EL (cell line): Measurements from ENCODE around the gene PPP4C.

Experiments
- DNase-seq: peaks from one replicate; pipeline ENCODE4 v3.0.0-alpha.2; 2016

Gene PPP4C

DNA sequence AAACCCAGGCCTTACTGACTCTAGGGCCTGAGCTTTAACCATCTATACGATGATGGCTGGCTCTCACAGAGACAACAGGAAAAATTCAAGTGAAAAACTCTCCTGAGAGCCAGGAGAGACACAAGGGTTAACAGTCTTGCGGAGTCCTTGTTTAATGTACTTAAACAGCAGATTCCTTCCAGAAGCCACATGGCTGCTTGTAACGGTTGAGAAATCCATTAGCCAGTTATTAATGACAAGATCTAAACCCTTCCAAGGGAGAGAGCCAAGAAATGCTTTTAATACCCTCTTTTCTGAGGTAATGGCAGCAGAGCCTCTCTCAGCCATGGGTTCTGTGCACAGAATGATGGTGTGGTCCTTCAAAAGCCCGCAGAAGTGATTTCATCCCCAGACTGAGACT, 15.4 kb upstream of the PPP4C start:
- DNase-seq = no peak

DNA sequence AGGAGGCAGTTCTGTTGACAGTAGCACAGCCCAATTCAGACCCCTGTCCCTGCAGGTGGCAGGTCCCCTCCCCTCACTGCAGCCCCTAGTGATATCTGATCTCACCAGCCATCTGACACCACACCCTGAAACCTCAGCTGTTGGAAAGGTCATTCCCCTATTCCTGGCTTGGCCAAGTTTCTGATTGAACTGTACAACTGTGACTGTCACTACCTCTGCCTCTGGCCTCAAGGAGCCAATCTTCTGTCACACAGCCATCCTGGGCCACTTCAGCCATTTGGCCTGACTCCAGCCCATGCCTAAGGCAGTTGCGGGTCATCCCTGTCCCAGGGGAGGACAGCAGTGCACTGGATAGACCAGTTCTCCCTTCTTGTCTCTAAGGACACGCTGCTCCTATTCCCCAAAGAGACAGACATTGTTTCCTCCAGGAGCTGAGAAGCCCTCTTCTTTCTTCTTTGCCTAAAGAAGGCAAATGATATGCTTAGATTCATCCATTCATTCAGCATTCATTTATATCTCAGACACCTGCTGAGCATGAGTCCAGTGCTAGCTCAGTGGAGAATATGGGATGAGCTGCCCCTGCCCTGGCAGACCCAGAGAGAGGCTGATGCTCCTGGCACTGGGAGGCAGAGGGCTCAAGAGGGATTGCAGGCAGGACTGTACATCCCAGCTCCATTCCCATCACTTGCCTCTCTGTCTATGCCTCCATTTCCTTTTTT, 14.8 kb upstream of the PPP4C start:
- DNase-seq = no peak

DNA sequence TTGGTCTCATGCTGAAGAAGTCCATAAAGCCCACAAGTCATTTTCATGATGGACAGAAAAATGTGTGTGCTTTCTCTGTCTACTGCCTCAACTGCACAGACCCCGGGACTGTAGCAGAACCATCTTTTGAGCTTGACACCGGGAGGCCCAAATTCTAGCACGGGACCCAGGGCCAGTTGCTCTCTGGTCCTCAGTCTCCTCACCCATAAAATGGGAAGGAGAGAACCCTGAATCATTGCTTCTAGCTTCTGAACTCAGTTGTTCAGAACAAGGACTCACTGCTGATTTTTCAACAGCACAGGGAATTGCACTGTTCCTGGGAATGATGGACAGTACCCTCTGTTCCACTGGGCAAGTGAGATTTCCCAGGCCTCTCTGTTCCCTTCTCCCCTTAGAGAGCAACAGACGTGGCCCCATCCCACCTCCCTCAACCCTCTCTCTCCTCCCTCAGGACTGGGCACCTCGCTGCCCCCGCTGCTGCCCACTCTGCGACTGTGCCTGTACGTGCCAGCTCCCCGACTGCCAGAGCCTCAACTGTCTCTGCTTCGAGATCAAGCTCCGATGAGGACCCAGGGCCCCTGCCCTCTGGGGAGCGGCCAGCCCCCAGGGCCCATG, 12.4 kb upstream of the PPP4C start:
- no peak for DNase-seq

DNA sequence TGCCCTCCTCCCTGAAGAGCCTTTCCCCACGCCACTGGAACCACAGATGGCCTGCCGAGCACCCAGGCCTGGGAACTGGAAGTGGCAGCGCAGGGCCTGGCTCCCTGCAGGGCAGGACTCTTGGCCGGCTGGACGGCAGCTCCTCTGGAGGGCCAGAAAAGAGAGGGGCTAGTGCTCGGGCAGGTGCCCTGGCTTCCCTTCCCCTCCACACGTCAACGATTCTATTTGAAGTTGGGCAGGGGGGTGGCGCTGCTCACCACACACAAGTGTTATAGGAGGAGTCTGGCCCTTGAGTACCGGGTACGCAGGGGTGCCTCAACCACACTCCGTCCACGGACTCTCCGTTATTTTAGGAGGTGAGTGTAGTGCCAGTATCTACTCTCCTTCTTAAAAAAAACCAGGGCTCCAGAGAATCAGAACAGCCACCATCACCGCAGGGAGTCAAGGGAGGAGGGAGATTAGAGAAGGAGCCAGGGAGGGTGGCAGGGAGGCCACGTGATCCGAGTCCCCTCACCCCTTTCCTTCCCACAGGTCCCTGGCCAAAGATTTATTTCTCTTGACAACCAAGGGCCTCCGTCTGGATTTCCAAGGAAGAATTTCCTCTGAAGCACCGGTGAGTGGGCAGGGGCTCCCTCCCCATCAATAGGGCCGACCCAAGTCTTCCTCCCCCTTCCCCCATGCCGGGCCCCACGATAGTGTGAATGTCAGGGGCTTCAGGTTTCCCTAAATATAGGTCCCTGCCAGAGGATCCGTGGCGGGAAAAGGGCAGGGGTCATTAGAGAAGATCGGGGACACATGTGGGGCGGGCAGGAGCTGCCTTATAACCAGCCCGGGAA, 11.7 kb upstream of the PPP4C start:
- DNase-seq = no peak

DNA sequence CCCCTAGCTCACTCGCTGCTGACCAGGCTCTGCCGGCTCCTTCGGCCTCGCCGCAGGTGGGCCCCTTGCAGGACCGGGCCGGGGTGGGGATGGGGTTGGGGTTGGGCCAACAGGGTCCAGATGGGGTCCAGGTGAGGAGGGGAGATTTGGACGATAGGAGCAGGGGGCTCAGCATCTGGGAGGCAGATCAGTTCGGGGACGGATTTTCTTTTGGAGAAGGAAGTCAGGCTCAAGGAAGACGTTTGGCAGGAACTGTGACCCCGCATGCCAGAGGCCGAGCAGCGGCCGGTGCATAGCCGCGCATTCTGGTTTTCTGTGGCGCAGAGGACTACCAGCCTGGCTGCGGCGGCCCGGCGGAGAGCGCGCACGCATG, 11.1 kb upstream of the PPP4C start:
- DNase-seq = no peak

DNA sequence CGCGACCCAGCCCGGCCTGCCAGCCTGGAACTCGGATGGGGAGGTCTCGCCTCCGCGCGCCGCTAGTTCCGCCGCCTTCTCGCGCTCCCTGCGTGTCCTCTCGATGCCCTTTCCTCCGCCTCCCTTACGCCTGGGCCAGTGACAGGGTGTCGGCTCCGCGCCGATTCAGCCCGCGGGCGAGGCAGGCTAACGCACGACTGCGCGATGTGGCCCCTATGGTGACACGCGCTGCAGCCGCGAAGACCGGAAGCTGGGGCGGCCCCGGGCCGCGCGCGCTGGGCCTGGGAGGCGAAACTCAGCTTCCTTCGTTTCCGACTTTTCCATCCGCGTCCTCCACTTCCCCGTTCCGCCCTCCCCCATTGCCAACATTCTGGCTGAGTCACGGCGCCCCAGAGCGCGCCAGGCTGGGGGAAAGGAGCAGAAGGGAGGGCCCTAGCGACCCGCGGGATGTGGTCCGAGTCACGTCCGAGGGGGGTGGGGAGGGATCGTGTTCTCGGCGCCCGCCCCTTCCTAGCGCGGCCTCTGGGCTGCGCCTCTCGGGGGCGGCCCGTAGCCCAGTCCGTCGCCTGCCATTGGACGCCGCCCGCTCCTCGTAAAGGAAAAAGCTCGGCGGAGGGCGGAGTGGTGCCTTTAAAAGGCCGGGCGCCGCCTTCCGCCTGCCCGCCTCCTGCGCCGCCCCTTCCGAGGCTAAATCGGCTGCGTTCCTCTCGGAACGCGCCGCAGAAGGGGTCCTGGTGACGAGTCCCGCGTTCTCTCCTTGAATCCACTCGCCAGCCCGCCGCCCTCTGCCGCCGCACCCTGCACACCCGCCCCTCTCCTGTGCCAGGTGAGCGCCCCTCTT, 10.5 kb upstream of the PPP4C start, which contains the start of gene ALDOA:
TSS of gene ALDOA (plus strand) at position 659 of the 841 bp plus-strand sequence. CDS start 1,138 bp downstream, outside the sequence.
- peak; percentile 99 for DNase-seq

DNA sequence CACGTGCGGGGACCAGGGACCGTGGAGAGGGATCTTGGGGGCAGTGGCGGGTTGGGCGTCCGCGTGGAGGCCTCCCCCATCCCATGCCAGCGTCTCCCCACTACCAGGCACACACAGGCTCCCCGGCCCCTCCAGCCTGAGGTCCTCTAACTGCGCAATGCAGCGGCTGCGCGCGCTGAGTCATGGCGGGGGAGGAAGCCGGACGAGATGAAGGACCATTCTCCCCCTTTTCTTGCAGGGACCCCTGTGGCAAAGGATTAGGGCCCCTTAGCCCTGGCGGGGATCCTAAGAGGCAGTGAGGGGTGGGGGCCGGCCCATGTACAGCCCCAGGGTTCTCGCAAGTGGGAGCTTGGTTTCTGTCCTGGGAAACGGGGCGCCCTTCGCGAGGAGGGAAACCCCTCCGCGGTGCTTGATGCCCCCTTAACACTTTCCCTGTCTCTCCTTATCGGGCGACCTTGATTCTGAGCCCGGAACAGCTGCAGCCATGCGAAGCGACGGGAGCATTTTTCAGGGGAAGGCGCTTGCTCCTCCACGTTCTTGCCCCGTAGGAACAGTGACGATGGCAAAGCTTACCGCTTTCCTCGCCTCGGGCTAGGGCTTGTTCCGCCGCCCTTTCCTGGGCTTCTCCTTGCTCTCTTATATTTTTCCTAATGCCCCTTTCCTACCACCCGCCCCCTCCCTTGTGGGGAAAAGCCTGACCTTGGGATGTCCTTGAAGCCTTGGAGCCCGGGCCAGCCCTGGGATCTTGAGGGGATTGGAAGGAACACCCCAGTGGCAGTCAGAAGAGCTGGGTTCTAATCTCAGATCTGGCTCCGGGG, 9.6 kb upstream of the PPP4C start:
- peak; percentile 65 for DNase-seq

DNA sequence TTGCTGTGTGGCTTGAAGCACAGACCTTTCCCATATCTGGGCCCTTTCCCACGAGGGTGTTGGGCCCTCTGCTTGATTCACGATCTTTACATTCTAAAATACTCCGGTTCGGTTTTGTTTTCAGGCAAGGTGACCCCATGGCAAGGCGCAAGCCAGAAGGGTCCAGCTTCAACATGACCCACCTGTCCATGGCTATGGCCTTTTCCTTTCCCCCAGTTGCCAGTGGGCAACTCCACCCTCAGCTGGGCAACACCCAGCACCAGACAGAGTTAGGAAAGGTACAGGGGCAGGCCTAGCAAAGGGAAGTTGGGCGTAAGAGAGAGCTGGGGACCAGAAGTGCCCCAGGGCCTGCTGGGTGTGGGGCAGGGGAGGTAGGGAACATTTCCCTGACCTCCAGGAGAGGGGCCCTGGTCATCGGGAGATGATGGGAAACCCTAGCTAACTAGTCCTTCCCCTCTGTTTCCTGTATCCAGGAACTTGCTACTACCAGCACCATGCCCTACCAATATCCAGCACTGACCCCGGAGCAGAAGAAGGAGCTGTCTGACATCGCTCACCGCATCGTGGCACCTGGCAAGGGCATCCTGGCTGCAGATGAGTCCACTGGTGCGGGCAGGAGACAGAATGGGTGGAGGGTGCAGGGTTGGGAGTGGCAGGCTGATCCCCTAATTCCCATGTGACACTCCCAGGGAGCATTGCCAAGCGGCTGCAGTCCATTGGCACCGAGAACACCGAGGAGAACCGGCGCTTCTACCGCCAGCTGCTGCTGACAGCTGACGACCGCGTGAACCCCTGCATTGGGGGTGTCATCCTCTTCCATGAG, 8.8 kb upstream of the PPP4C start:
- DNase-seq = no peak

DNA sequence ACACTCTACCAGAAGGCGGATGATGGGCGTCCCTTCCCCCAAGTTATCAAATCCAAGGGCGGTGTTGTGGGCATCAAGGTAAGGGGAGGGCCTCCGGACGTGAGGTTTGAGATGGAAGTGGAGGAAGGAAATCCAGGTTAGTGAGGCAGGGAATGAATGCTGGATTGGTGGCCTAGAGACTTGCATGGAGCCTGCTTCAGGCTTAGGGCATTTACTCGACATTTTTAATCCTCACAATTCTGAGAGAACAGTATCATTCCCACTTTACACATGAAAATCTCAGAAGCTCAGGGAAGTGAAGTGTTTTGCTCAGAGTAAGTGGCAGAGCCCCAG, 8.2 kb upstream of the PPP4C start:
- no peak for DNase-seq

DNA sequence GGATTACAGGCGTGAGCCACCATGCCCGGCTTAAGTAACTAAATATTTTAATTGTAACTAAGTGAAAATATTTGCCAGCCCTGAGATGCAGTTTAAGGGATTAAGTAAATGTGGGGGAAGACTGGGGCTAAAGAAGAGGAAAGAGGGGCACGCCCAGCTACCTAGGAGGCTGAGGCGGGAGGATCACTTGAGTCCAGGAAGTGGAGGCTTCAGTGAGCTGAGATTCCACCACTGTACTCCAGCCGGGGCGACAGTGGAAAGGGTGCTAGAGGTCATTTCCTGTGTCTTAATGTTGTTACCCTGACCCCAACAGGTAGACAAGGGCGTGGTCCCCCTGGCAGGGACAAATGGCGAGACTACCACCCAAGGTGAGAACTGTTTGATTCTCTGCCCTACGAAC, 7.5 kb upstream of the PPP4C start:
- no peak for DNase-seq

DNA sequence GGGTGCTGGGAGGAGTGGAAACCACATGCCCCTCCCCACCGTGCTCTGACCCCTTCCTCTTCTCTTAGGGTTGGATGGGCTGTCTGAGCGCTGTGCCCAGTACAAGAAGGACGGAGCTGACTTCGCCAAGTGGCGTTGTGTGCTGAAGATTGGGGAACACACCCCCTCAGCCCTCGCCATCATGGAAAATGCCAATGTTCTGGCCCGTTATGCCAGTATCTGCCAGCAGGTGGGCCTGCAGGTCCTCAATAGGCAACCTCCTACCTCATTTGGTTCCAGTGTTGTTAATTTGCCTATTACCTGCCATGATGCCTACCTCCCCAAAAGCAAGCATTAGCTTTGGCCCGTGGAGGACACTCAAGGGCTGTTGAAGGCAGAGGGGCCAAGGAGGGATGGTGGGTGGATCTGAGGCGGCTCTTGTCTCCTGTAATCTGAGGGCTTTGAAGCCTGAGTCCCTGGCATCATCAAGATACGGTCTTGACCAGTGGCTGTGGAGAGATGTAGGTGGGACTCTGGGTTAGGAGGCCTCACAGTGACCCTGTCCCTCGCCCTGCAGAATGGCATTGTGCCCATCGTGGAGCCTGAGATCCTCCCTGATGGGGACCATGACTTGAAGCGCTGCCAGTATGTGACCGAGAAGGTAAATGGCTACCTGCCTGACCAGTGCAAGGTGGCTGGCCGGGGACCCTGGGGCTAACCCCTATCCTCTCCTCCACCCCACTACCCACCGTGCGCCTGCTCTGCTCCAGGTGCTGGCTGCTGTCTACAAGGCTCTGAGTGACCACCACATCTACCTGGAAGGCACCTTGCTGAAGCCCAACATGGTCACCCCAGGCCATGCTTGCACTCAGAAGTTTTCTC, 6.8 kb upstream of the PPP4C start:
- DNase-seq = no peak

DNA sequence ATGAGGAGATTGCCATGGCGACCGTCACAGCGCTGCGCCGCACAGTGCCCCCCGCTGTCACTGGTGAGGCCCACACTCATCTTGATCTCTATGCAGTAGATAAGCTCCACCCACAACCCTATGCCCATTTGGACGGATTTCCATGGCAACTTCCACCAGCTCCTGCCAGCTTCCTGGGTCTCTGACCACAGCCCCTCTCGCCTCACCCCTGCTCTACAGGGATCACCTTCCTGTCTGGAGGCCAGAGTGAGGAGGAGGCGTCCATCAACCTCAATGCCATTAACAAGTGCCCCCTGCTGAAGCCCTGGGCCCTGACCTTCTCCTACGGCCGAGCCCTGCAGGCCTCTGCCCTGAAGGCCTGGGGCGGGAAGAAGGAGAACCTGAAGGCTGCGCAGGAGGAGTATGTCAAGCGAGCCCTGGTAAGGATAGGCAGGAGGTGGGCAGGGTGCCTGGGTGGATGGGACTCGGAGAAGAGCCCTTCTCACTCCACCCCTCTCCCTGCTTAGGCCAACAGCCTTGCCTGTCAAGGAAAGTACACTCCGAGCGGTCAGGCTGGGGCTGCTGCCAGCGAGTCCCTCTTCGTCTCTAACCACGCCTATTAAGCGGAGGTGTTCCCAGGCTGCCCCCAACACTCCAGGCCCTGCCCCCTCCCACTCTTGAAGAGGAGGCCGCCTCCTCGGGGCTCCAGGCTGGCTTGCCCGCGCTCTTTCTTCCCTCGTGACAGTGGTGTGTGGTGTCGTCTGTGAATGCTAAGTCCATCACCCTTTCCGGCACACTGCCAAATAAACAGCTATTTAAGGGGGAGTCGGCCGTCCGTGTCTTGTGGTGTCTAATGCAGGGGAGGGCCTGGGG, 6.0 kb upstream of the PPP4C start:
- no peak for DNase-seq

DNA sequence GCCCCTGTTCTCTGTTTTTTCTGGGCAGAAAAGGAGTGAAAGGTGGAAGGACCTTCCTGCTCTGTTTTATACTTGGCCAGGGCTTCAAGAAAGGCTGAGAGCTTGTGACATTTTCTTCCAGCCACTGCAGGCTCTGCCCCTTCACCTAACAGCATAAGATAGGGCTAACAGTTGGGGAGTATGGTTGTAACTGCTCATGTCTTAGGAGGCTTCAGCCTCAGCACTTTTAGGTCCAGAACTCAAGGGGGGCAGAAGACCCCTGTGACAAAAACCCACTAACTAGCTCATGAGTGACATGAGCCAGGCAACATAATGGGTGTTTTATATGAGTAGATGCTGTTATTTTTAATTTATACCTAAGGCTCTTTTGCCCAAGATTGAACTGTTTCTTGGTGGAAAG, 5.3 kb upstream of the PPP4C start:
- no peak for DNase-seq

DNA sequence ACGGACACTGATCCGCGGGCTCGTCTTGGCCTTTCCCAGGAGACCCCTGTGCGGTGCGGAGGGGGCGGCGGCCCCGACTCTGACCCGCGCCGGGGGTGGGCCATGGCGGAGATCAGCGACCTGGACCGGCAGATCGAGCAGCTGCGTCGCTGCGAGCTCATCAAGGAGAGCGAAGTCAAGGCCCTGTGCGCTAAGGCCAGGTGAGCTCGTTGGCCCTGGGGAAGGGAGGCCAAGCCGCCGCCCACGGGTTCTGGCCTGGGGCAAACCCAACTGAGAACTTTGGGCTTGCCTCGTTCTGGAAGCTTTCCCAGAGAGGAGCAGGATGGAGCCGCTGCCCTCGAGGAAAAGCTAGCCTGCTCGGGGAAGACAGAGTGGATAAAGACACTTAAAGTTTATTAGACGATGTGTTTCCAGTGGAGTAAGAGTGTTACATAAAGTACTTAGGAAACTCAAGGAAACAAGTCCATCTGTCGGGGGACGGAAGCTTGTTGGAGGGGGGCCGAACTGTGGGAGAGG, 540 bp downstream of the PPP4C start:
- DNase-seq = no peak

DNA sequence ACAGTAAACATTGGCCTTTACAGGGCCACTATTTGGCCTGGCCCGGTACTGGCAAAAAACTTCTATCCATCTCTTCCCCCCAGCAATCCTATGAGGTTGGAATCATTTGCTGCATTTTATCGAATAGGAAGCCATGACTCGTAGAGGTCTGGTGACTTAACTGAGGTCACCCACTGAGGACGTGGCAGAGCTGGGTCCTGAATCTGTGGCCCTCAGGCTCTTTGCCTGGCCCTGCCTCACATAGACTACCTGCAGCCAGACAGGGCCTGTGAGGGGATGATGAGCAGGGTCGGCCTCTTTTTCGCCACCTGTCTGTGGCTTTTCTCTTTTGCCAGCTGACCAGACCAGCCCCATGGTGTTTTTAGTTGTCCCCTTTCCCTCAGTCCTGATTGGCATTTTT, 1.9 kb downstream of the PPP4C start:
- peak; percentile 61 for DNase-seq

DNA sequence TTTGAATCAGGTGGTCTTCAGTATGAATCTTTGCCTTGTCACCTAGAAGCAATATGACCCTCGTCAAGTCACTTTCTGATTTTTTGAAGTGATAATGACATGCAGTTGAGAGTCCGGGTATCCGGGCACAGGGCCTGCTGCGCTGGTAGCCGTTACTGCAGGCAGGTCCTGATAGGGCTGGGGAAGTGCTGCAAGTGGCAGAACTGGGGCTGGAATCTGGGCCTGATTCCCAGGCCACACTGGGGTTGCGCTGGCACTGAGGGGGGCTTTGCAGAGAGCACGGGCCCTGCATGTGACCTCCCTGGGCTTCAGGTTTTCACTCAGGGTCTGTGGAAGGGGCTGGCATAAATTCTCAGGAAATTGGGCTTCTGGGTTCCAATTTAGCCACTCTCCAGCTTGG, 3.0 kb downstream of the PPP4C start:
- no peak for DNase-seq

DNA sequence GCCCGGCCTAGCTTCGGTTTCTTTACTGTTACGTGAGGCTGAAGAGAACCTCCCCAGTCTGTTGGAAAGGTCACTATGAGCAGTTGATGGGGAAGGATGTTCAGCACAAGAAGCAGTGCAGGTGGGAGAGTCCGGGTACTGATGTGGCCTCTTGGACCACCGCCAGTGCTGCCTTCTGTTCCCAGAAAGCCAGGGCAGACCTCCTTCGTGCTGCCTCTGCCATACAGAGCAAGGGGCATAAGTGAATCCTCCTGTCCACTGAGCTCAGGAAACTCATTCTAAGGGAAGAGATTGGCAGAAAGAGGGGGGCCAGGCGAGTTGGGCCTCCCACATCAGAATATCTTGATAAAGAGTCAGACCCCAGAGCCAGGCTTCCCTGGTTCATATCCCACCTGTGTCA, 3.7 kb downstream of the PPP4C start:
- DNase-seq = no peak

DNA sequence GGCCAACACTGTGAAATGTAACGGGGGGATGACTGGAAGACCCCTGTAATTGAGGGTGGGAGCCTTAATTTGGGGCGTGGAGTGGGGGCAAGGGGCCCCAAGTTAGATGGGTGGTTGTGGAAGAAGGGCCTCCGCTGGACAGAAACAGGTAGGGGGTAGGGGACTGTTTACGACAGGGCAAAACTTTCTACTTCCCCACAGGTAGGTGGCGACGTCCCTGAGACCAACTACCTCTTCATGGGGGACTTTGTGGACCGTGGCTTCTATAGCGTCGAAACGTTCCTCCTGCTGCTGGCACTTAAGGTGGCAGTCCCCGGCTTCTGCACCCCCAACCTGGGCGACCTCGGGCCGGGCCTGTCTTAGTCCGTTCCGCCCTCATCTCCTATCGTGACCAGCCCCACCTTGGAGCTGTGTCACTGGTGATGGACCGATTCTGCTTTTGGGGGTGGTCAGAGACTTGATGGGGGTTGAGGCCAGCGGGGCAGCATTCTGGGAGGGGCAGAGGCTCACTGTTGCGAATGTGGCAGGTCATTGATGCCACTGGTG, 6.8 kb downstream of the PPP4C start:
- DNase-seq = no peak
